Measurements from ENCODE around the gene GREM1.

The GREM1 gene

GRCh38 chr15:32781781-32782180, 64.0 kb downstream of the GREM1 start:
- DNase-seq (ENCODE audit: low read depth) = no peak

- DNase-seq (ENCODE audit: low read depth) = no peak
These were observed 66.8 kb downstream of the GREM1 start for GRCh38 chr15:32784581-32784980.

GRCh38 chr15:32786906-32787305, 69.1 kb downstream of the GREM1 start:
- DNase-seq (ENCODE audit: low read depth) = no peak

GRCh38 chr15:32787949-32788348, 70.1 kb downstream of the GREM1 start:
- no peak for DNase-seq (ENCODE audit: low read depth)

GRCh38 chr15:32790352-32790999, 72.7 kb downstream of the GREM1 start:
- peak; percentile 35 for DNase-seq (ENCODE audit: low read depth)

GRCh38 chr15:32792436-32792835, 74.6 kb downstream of the GREM1 start:
- no peak for DNase-seq (ENCODE audit: low read depth)
